H9 (cell line): ENCODE measurements around the gene HCFC1. TPM values are rescaled to one million over a fixed set of nuclear protein-coding genes. Genes with fewer than 3 reads are reported as not detected.

Source experiments
- DNase-seq: peaks from one replicate; pipeline ENCODE4 v3.0.0-alpha.2; 2017
- H2AFZ ChIP-seq: one replicate; pipeline ENCODE4 v1.6.1; 2013; ENCODE audit warnings: mild to moderate bottlenecking, low read length, control low read depth, moderate library complexity
- H2AK5ac ChIP-seq: 2 replicates; pipeline ENCODE4 v1.6.1; 2013; ENCODE audit warnings: low read length, control low read depth, mixed read lengths; ENCODE audit not compliant: insufficient read length
- H2BK120ac ChIP-seq: one replicate; pipeline ENCODE4 v1.6.1; 2013; ENCODE audit warnings: low read depth, mild to moderate bottlenecking, low read length, control low read depth, inconsistent platforms; ENCODE audit not compliant: poor library complexity, severe bottlenecking
- H2BK12ac ChIP-seq: 2 replicates; pipeline ENCODE4 v1.6.1; 2013; ENCODE audit warnings: low read length, control low read depth, mixed read lengths, low read depth; ENCODE audit not compliant: insufficient read length
- H2BK15ac ChIP-seq: 2 replicates; pipeline ENCODE4 v1.6.1; 2013; ENCODE audit warnings: low read depth, low read length, control low read depth
- H2BK20ac ChIP-seq: one replicate; pipeline ENCODE4 v1.6.1; 2013; ENCODE audit warnings: low read depth, mild to moderate bottlenecking, low read length, control low read depth, inconsistent platforms; ENCODE audit not compliant: poor library complexity, severe bottlenecking
- H2BK5ac ChIP-seq: 2 replicates; pipeline ENCODE4 v1.6.1; 2013; ENCODE audit warnings: low read length, control low read depth, mixed read lengths; ENCODE audit not compliant: insufficient read length
- H3K14ac ChIP-seq: 2 replicates; pipeline ENCODE4 v1.6.1; 2013; ENCODE audit warnings: low read length, control low read depth; ENCODE audit not compliant: insufficient read depth
- H3K18ac ChIP-seq: 2 replicates; pipeline ENCODE4 v1.6.1; 2013; ENCODE audit warnings: low read depth, mild to moderate bottlenecking, mixed read lengths, low read length, control low read depth; ENCODE audit not compliant: insufficient read length
- H3K23ac ChIP-seq: 2 replicates; pipeline ENCODE4 v1.6.1; 2013; ENCODE audit warnings: low read length, control low read depth, mixed read lengths, low read depth; ENCODE audit not compliant: insufficient read length
- H3K23me2 ChIP-seq: 2 replicates; pipeline ENCODE4 v1.6.1; 2013; ENCODE audit warnings: low read depth, mild to moderate bottlenecking, mixed read lengths, low read length, control low read depth; ENCODE audit not compliant: insufficient read length, poor library complexity, severe bottlenecking
- H3K27ac ChIP-seq: 2 replicates; pipeline ENCODE4 v1.5.1; 2013; ENCODE audit warnings: low read length, control low read depth, mixed read lengths, low read depth; ENCODE audit not compliant: insufficient read length
- H3K27me3 ChIP-seq: 2 replicates; pipeline ENCODE4 v1.6.1; 2013; ENCODE audit warnings: low read length, control low read depth, inconsistent platforms; ENCODE audit not compliant: insufficient read depth
- H3K4ac ChIP-seq: 2 replicates; pipeline ENCODE4 v1.6.1; 2013; ENCODE audit warnings: low read depth, mild to moderate bottlenecking, control low read depth, inconsistent platforms, low read length, moderate library complexity
- H3K4me1 ChIP-seq: 2 replicates; pipeline ENCODE4 v1.6.1; 2013; ENCODE audit warnings: low read length, control low read depth, inconsistent platforms; ENCODE audit not compliant: insufficient read depth
- H3K4me2 ChIP-seq: 2 replicates; pipeline ENCODE4 v1.6.1; 2013; ENCODE audit warnings: low read length, control low read depth, mixed read lengths; ENCODE audit not compliant: insufficient read length, insufficient read depth
- H3K56ac ChIP-seq: 2 replicates; pipeline ENCODE4 v1.6.1; 2013; ENCODE audit warnings: low read depth, mild to moderate bottlenecking, mixed read lengths, low read length, control low read depth; ENCODE audit not compliant: insufficient read length
- H3K79me1 ChIP-seq: 2 replicates; pipeline ENCODE4 v1.6.1; 2013; ENCODE audit warnings: low read depth, mild to moderate bottlenecking, moderate library complexity, low read length, control low read depth, inconsistent platforms; ENCODE audit not compliant: insufficient read depth, poor library complexity, severe bottlenecking
- H3K79me2 ChIP-seq: 2 replicates; pipeline ENCODE4 v1.6.1; 2013; ENCODE audit warnings: low read length, control low read depth, inconsistent platforms; ENCODE audit not compliant: insufficient read depth
- H3K9ac ChIP-seq: 2 replicates; pipeline ENCODE4 v1.6.1; 2013; ENCODE audit warnings: low read length, control low read depth, mixed read lengths; ENCODE audit not compliant: insufficient read length; ENCODE audit errors: extremely low read depth
- H3K9me3 ChIP-seq: one replicate; pipeline ENCODE4 v1.6.1; 2013; ENCODE audit warnings: low read depth, low read length, inconsistent platforms; ENCODE audit not compliant: control insufficient read depth
- H3T11ph ChIP-seq: one replicate; pipeline ENCODE4 v1.6.1; 2013; ENCODE audit warnings: mild to moderate bottlenecking, low read length, control low read depth, inconsistent platforms
- H4K20me1 ChIP-seq: one replicate; pipeline ENCODE4 v1.6.1; 2013; ENCODE audit not compliant: control insufficient read depth, insufficient read length, insufficient read depth
- H4K5ac ChIP-seq: 2 replicates; pipeline ENCODE4 v1.6.1; 2013; ENCODE audit warnings: low read depth, mild to moderate bottlenecking, mixed read lengths, low read length, control low read depth; ENCODE audit not compliant: insufficient read length
- H4K8ac ChIP-seq: replicated peaks from 2 replicates; pipeline ENCODE4 v1.6.1; 2013; ENCODE audit warnings: low read length, control low read depth, mixed read lengths, low read depth; ENCODE audit not compliant: insufficient read length
- H4K91ac ChIP-seq: 2 replicates; pipeline ENCODE4 v1.6.1; 2013; ENCODE audit warnings: low read depth, mild to moderate bottlenecking, moderate library complexity, mixed read lengths, low read length, control low read depth; ENCODE audit not compliant: insufficient read length
- H3K27ac Mint-ChIP-seq, 3 experiments: 2 replicates in 2 of 3; 3 replicates in 1 of 3; pipeline ENCODE4 v1.8.0; 2020 to 2021; ENCODE audit warnings: mixed read lengths in 3 of 3, mild to moderate bottlenecking in 1 of 3, moderate library complexity in 1 of 3
- H3K27me3 Mint-ChIP-seq: 2 replicates; pipeline ENCODE4 v1.8.0; 2021; ENCODE audit warnings: low read depth, mild to moderate bottlenecking, moderate library complexity, mixed read lengths
- H3K36me3 Mint-ChIP-seq, 3 experiments: 2 replicates in 2 of 3; 3 replicates in 1 of 3; pipeline ENCODE4 v1.8.0; 2020 to 2021; ENCODE audit warnings: low read depth in 3 of 3, mixed read lengths in 3 of 3; ENCODE audit not compliant: insufficient read depth in 1 of 3
- H3K4me1 Mint-ChIP-seq, 2 experiments: 2 replicates each; pipeline ENCODE4 v1.8.0; 2020; ENCODE audit warnings: mixed read lengths in 2 of 2
- H3K4me3 Mint-ChIP-seq, 2 experiments: 2 replicates in 1 of 2; 3 replicates in 1 of 2; pipeline ENCODE4 v1.8.0; 2020 to 2021; ENCODE audit warnings: mild to moderate bottlenecking in 2 of 2, mixed read lengths in 2 of 2, moderate library complexity in 1 of 2
- H3K9me3 Mint-ChIP-seq, 2 experiments: 2 replicates in 1 of 2; 3 replicates in 1 of 2; pipeline ENCODE4 v1.8.0; 2020; ENCODE audit warnings: mild to moderate bottlenecking in 2 of 2, mixed read lengths in 2 of 2, moderate library complexity in 1 of 2
- WGBS: extraction: QIAGEN DNeasy Blood & Tissue Kit; methylation state at CpG from one replicate; pipeline ENCODE4 v1.1.7; 2013; ENCODE audit warnings: missing lambda C conversion rate, low lambda C conversion rate, mixed read lengths; ENCODE audit not compliant: insufficient read length; ENCODE audit errors: extremely low coverage; 5-methylcytosine and 5-hydroxymethylcytosine counted together
- total RNA-seq: library from RNA; stranded (reverse); gene quantifications from 2 replicates; pipeline ENCODE4 v1.2.1, GENCODE V29; 2021
- TF ChIP-seq, protein P1 (sequence below): fragments of 200-600 bp; sonication (generic); conservative IDR thresholded peaks from 3 replicates; pipeline ENCODE4 v1.8.0; 2021; ENCODE audit warnings: antibody characterized with exemption, mild to moderate bottlenecking

HCFC1 gene
- total RNA-seq, 1 experiment from 2014 or later = 144 TPM

DNA sequence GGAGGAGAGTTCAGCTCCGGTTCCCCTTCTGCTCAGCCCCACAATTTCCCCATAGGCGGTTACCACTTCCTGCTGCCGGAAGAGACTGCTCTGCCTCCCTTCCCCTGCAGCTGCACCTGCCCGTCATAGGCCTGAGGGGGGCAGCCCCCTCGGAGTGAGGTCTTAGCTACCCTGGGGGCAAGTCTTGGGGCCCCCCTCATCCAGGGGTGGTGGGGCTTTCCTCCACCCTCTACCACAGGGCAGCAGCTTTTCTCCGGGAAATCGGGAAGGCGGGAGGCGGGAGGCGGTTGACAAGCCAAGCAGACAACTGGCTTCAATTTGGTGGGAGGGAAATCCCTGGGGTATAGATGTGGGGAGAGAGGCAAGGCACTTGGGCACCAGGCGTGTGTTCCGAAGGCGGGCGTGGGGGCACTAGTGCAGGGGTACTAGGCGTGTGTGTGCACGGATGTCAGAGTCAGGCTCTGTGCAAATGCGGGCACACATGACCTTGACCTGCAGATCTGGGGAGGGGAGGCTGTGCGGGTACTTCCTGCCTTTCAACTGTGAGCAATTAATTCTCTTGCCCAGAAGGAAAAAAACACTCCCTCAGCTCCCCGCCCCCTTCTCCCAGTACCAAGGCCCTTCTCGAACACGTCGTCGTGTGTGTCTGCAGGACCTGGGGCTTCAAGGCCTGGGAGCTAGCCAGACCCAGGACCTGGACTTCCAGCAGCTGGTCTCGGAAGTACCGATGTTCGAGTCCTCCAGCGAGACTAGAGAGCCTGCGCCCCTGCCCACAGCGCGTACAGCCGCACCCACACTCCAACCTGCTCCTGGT lies 44.6 kb downstream of the HCFC1 start:
- H3K23me2 ChIP-seq = peaks cover 22% of the 10 kb centered on the region
- peaks cover 13 to 34% of the 10 kb centered on the region in 2 experiments for H3K4me1 Mint-ChIP-seq
- no peak overlapping the region for H4K5ac ChIP-seq
- H3K4me2 ChIP-seq = peak overlapping the region; percentile 52
- H2BK20ac ChIP-seq = no peak overlapping the region
- H3K27ac ChIP-seq = no peak overlapping the region
- no peak overlapping the region for H3K23ac ChIP-seq
- H4K20me1 ChIP-seq = no peaks in the 10 kb centered on the region
- no peak overlapping the region for H3K56ac ChIP-seq
- TF ChIP-seq, protein P1, sequence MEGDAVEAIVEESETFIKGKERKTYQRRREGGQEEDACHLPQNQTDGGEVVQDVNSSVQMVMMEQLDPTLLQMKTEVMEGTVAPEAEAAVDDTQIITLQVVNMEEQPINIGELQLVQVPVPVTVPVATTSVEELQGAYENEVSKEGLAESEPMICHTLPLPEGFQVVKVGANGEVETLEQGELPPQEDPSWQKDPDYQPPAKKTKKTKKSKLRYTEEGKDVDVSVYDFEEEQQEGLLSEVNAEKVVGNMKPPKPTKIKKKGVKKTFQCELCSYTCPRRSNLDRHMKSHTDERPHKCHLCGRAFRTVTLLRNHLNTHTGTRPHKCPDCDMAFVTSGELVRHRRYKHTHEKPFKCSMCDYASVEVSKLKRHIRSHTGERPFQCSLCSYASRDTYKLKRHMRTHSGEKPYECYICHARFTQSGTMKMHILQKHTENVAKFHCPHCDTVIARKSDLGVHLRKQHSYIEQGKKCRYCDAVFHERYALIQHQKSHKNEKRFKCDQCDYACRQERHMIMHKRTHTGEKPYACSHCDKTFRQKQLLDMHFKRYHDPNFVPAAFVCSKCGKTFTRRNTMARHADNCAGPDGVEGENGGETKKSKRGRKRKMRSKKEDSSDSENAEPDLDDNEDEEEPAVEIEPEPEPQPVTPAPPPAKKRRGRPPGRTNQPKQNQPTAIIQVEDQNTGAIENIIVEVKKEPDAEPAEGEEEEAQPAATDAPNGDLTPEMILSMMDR = no peak
- H2AK5ac ChIP-seq = no peak overlapping the region
- no peaks in the 10 kb centered on the region for H3K27me3 ChIP-seq
- no peak overlapping the region for H2BK5ac ChIP-seq
- peak overlapping the region; percentile 71 to 83 for H3K4me3 Mint-ChIP-seq
- no CpG with 5 or more reads among the region's 31 CpGs for WGBS
- peak overlapping the region; percentile 78 for H3K18ac ChIP-seq
- H3K79me2 ChIP-seq = no peaks in the 10 kb centered on the region
- no peaks in the 10 kb centered on the region for H3K4me1 ChIP-seq
- no peak overlapping the region for H2BK15ac ChIP-seq
- H2AFZ ChIP-seq = no peak overlapping the region
- H3K79me1 ChIP-seq = no peaks in the 10 kb centered on the region
- no peak overlapping the region for H4K91ac ChIP-seq
- H3K4ac ChIP-seq = no peak overlapping the region
- peak overlapping the region; percentile 78 to 94 (median 94); a peak in 5 of 7 replicates for H3K27ac Mint-ChIP-seq
- H2BK12ac ChIP-seq = no peak overlapping the region
- no peak overlapping the region for H4K8ac ChIP-seq
- H3K27me3 Mint-ChIP-seq = no peaks in the 10 kb centered on the region; the same call in 1 of the 2 replicates
- H3K9me3 Mint-ChIP-seq = peaks cover 57 to 73% of the 10 kb centered on the region in 2 experiments
- H3T11ph ChIP-seq = no peak overlapping the region
- H3K9ac ChIP-seq = peak overlapping the region; percentile 45
- peak overlapping the region; percentile 55; the same call in 1 of the 2 replicates for H3K14ac ChIP-seq
- peaks cover 22 to 32% (median 24%) of the 10 kb centered on the region in 3 experiments for H3K36me3 Mint-ChIP-seq
- peaks cover 15% of the 10 kb centered on the region for H3K9me3 ChIP-seq
- DNase-seq = peak; percentile 61
- H2BK120ac ChIP-seq = no peak overlapping the region
